Aorta (tissue), 5 donors: Measurements from ENCODE around the gene FBXO34. TPM values are rescaled to one million over a fixed set of nuclear protein-coding genes. Genes with fewer than 3 reads are reported as not detected.

Experiments used
- ATAC-seq: fragments of 200-7000 bp; cut with Tn5 transposase; one replicate; pipeline ENCODE4 v1.9.1; 2022; ENCODE audit warnings: moderate library complexity; ENCODE audit not compliant: low FRiP score
- DNase-seq, 2 donors: peaks; one replicate each; pipeline ENCODE4 v3.0.0-alpha.2; 2020
- H3K27ac ChIP-seq, 2 donors: one replicate each; pipeline ENCODE4 v1.5.1; 2013; ENCODE audit warnings: low read length in 2 of 2, mild to moderate bottlenecking in 2 of 2, moderate library complexity in 2 of 2, control low read depth in 1 of 2, inconsistent platforms in 1 of 2, low read depth in 1 of 2
- H3K27me3 ChIP-seq, 2 donors: one replicate each; pipeline ENCODE4 v1.6.1; 2013; ENCODE audit warnings: control low read depth in 1 of 2, low read length in 1 of 2, mild to moderate bottlenecking in 1 of 2, moderate library complexity in 1 of 2; ENCODE audit not compliant: insufficient read depth in 2 of 2, control insufficient read depth in 1 of 2
- H3K36me3 ChIP-seq, 2 donors: one replicate each; pipeline ENCODE4 v1.6.1; 2013; ENCODE audit warnings: control low read depth in 1 of 2, low read length in 1 of 2, mild to moderate bottlenecking in 1 of 2; ENCODE audit not compliant: insufficient read depth in 2 of 2, control insufficient read depth in 1 of 2
- H3K4me1 ChIP-seq, 2 donors: one replicate each; pipeline ENCODE4 v1.6.1; 2013; ENCODE audit warnings: low read length in 2 of 2, control low read depth in 1 of 2, mild to moderate bottlenecking in 1 of 2, moderate library complexity in 1 of 2; ENCODE audit not compliant: insufficient read depth in 2 of 2, control insufficient read depth in 1 of 2
- H3K4me3 ChIP-seq, 2 donors: one replicate each; pipeline ENCODE4 v1.5.1; 2013; ENCODE audit warnings: low read length in 2 of 2, control low read depth in 1 of 2, mild to moderate bottlenecking in 1 of 2
- H3K9me3 ChIP-seq: one replicate; pipeline ENCODE4 v1.6.1; 2013; ENCODE audit warnings: mild to moderate bottlenecking, low read length; ENCODE audit not compliant: control insufficient read depth
- WGBS, 2 donors: extraction: QIAGEN DNeasy Blood & Tissue Kit; methylation state at CpG; one replicate each; pipeline ENCODE4 v1.1.7; 2013; 5-methylcytosine and 5-hydroxymethylcytosine counted together
- intact Hi-C, 2 donors: fragments of 100-400 bp; cut with DNase I; formaldehyde crosslinking; loops; one replicate each; pipeline versions ENCODE4 v1.14.2 to v1.15.0; 2022
- polyA plus RNA-seq, 2 donors: library from polyadenylated mRNA; stranded (reverse); fragments of 200-250 nt; gene quantifications; one replicate each; pipeline ENCODE4 v1.2.3, GENCODE V29; 2013
- total RNA-seq, 2 donors: library from RNA; stranded (reverse); fragmentation: NEBNext Ultra II Directional; extraction: Animal tissue kit (Norgen Biotek cat#: 25700); gene quantifications; one replicate each; pipeline ENCODE4 v1.2.1, GENCODE V29; 2021
- donor health status: healthy with polysubstance abuse.
- donor health status: Bipolar disorder and iron deficiency.
- donor health status: DM: no; HTN: no; CAD: no.
- donor health status: DM: no; HTN: no; CAD: no.
- donor health status: DM: yes; HTN: yes; CAD: no.

The FBXO34 gene
- total and polyA plus RNA-seq, 4 donors, result 7.8 to 23.1 (median 15.7) TPM

- no peak for ATAC-seq
- H3K36me3 ChIP-seq, result peaks cover under 1 to 1% of the 10 kb centered on the region in 2 donors
- no peak overlapping the region for H3K27ac ChIP-seq
Measured at GRCh38 chr14:55370883-55371455, 99.7 kb downstream of the FBXO34 start.

GRCh38 chr14:55372423-55372822 lies 101.2 kb downstream of the FBXO34 start:
- Histone ChIP-seq H3K27me3 (no peaks in the 10 kb centered on the region), H3K4me1 (no peaks in the 10 kb centered on the region), H3K27ac (no peak overlapping the region), H3K9me3 (no peaks in the 10 kb centered on the region), H3K4me3 (no peak overlapping the region), H3K36me3 (peaks cover 5 to 8% of the 10 kb centered on the region in 2 donors)
- ATAC-seq (no peak), DNase-seq (no peak)
- WGBS, 2 donors, result 92 to 100% methylated on average over 1 of the region's 1 CpG
- intact Hi-C loops, result no loop called here

More at GRCh38 chr14:55370883-55371455, 99.7 kb downstream of the FBXO34 start:
- no peaks in the 10 kb centered on the region for H3K9me3 ChIP-seq
- DNase-seq, result no peak
- no peaks in the 10 kb centered on the region for H3K27me3 ChIP-seq
- WGBS, 2 donors, result 87 to 88% methylated on average over 11 of the region's 11 CpGs
- H3K4me1 ChIP-seq, result no peaks in the 10 kb centered on the region
- intact Hi-C loops, result no loop called here
- no peak overlapping the region for H3K4me3 ChIP-seq

- no peaks in the 10 kb centered on the region for H3K4me1 ChIP-seq
- DNase-seq (no peak), ATAC-seq (no peak)
- no peak overlapping the region for H3K4me3 ChIP-seq
- WGBS, 2 donors, result 86 to 93% methylated on average over 7 of the region's 7 CpGs
- H3K9me3 ChIP-seq, result no peaks in the 10 kb centered on the region
- H3K36me3 ChIP-seq, result peaks cover 5 to 8% of the 10 kb centered on the region in 2 donors
- no peaks in the 10 kb centered on the region for H3K27me3 ChIP-seq
- H3K27ac ChIP-seq, result no peak overlapping the region
- intact Hi-C loops, result no loop called here
Measured at GRCh38 chr14:55372825-55373224, 101.6 kb downstream of the FBXO34 start.

- H3K9me3 ChIP-seq, result no peaks in the 10 kb centered on the region
- DNase-seq, result no peak
- no peaks in the 10 kb centered on the region for H3K27me3 ChIP-seq
- H3K4me3 ChIP-seq, result no peak overlapping the region
- 85 to 90% methylated on average over 5 of the region's 5 CpGs for WGBS, 2 donors
- no peak for ATAC-seq
- intact Hi-C loops, result no loop called here
- H3K27ac ChIP-seq, result no peak overlapping the region
- no peaks in the 10 kb centered on the region for H3K4me1 ChIP-seq
- peaks cover 5 to 8% of the 10 kb centered on the region in 2 donors for H3K36me3 ChIP-seq
Measured at GRCh38 chr14:55373784-55374705, 102.8 kb downstream of the FBXO34 start.

GRCh38 chr14:55374771-55375170 lies 103.5 kb downstream of the FBXO34 start:
- Histone ChIP-seq H3K36me3 (peaks cover 5 to 7% of the 10 kb centered on the region in 2 donors), H3K9me3 (no peaks in the 10 kb centered on the region), H3K27me3 (no peaks in the 10 kb centered on the region), H3K4me3 (no peak overlapping the region), H3K4me1 (no peaks in the 10 kb centered on the region), H3K27ac (no peak overlapping the region)
- no peak for ATAC-seq
- 92 to 95% methylated on average over 4 of the region's 4 CpGs for WGBS, 2 donors
- intact Hi-C loops, result no loop called here
- no peak for DNase-seq

- WGBS, 2 donors, result 85 to 92% methylated on average over 5 of the region's 5 CpGs
- Histone ChIP-seq H3K36me3 (peaks cover 7 to 8% of the 10 kb centered on the region in 2 donors), H3K27me3 (no peaks in the 10 kb centered on the region), H3K9me3 (no peaks in the 10 kb centered on the region), H3K4me1 (peaks cover 0 to 6% of the 10 kb centered on the region in 2 donors), H3K27ac (no peak overlapping the region), H3K4me3 (no peak overlapping the region)
- ATAC-seq (no peak), DNase-seq (no peak)
- intact Hi-C loops, result no loop called here
Measured at GRCh38 chr14:55377236-55377635, 106.0 kb downstream of the FBXO34 start.

- no peak overlapping the region for H3K4me3 ChIP-seq
- peaks cover 4 to 11% of the 10 kb centered on the region in 2 donors for H3K4me1 ChIP-seq
- H3K27me3 ChIP-seq, result no peaks in the 10 kb centered on the region
- no peaks in the 10 kb centered on the region for H3K9me3 ChIP-seq
- 70 to 72% methylated on average over 5 of the region's 5 CpGs for WGBS, 2 donors
- ATAC-seq, result no peak
- DNase-seq, result no peak
- H3K36me3 ChIP-seq, result peaks cover 5 to 8% of the 10 kb centered on the region in 2 donors
- intact Hi-C loops, result no loop called here
- H3K27ac ChIP-seq, result peak overlapping the region in 1 of 2 donors; percentile 17
Measured at GRCh38 chr14:55381040-55381439, 109.8 kb downstream of the FBXO34 start.

- 95% methylated on average over 2 of the region's 2 CpGs for WGBS, 2 donors
- H3K4me3 ChIP-seq, result no peak overlapping the region
- peaks cover 2 to 5% of the 10 kb centered on the region in 2 donors for H3K36me3 ChIP-seq
- H3K9me3 ChIP-seq, result no peaks in the 10 kb centered on the region
- no peak for DNase-seq
- intact Hi-C loops, result no loop called here
- no peak for ATAC-seq
- peaks cover 4 to 11% of the 10 kb centered on the region in 2 donors for H3K4me1 ChIP-seq
- H3K27ac ChIP-seq, result peak overlapping the region in 1 of 2 donors; percentile 19
- H3K27me3 ChIP-seq, result no peaks in the 10 kb centered on the region
Measured at GRCh38 chr14:55381561-55381960, 110.3 kb downstream of the FBXO34 start.
